OCI-LY3 (cell line): Measurements from ENCODE around the gene MYCBP.
"Not testable (repeated sequence)": the region's sequence is repeated elsewhere in the genome, so short reads cannot be mapped to it uniquely, and the experiment has no call there.

Experiments used
- H2AFZ ChIP-seq: fragments of 200-600, 300-600 bp; shearing (Covaris generic); 2 replicates; pipeline ENCODE4 v1.6.0; 2014; ENCODE audit warnings: antibody characterized with exemption, low read depth, low read length
- H3K27ac ChIP-seq: fragments of 200-600, 300-600 bp; sonication (generic); 2 replicates; pipeline ENCODE4 v1.5.1; 2014; ENCODE audit warnings: mild to moderate bottlenecking, low read length, moderate library complexity, mixed read lengths
- H3K27me3 ChIP-seq: fragments of 200-600, 300-600 bp; sonication (generic); 2 replicates; pipeline ENCODE4 v1.6.1; 2014; ENCODE audit warnings: low read depth, low read length, mixed read lengths
- H3K36me3 ChIP-seq: fragments of 200-600, 300-600 bp; sonication (generic); replicated peaks from 2 replicates; pipeline ENCODE3; 2014; ENCODE audit warnings: low read depth, low read length, mixed read lengths
- H3K4me1 ChIP-seq: fragments of 300-600, 200-600 bp; sonication (generic); 2 replicates; pipeline ENCODE4 v1.6.1; 2014; ENCODE audit warnings: low read length, mixed read lengths
- H3K4me2 ChIP-seq: fragments of 200-600, 300-600 bp; sonication (generic); 2 replicates; pipeline ENCODE4 v1.6.1; 2014; ENCODE audit warnings: low read length, mixed read lengths
- H3K4me3 ChIP-seq: fragments of 300-600, 200-600 bp; sonication (generic); 2 replicates; pipeline ENCODE4 v1.5.1; 2014; ENCODE audit warnings: antibody characterized with exemption, mild to moderate bottlenecking, low read length, moderate library complexity
- H3K79me2 ChIP-seq: fragments of 300-600, 200-600 bp; shearing (Covaris generic); 2 replicates; pipeline ENCODE4 v1.6.1; 2014; ENCODE audit warnings: mild to moderate bottlenecking, low read length, mixed read lengths
- H3K9ac ChIP-seq: fragments of 300-600, 200-600 bp; shearing (Covaris generic); 2 replicates; pipeline ENCODE4 v1.6.0; 2014; ENCODE audit warnings: mild to moderate bottlenecking, low read length, moderate library complexity
- H3K9me3 ChIP-seq: fragments of 200-600, 300-600 bp; shearing (Covaris generic); 2 replicates; pipeline ENCODE4 v1.6.1; 2014; ENCODE audit warnings: low read length, mixed read lengths; ENCODE audit not compliant: insufficient read depth
- H4K20me1 ChIP-seq: fragments of 200-600, 300-600 bp; sonication (generic); 2 replicates; pipeline ENCODE4 v1.6.1; 2016; ENCODE audit warnings: low read length, mixed read lengths; ENCODE audit not compliant: insufficient read depth
- CTCF ChIP-seq: fragments of 200-600, 300-600 bp; sonication (generic); IDR thresholded peaks from 2 replicates; pipeline ENCODE4 v1.5.1; 2014; ENCODE audit warnings: antibody characterized with exemption, low read length, low read depth
- EZH2phosphoT487 ChIP-seq: fragments of 200-600 bp; shearing (Covaris generic); IDR thresholded peaks from 2 replicates; pipeline ENCODE4 v1.6.1; 2018; ENCODE audit warnings: antibody characterized with exemption, mixed run types, low read depth

MYCBP gene

GRCh38 chr1:38917337-38917736 is 44.2 kb upstream of the MYCBP start:
- no peak overlapping the region for H3K4me3 ChIP-seq
- H3K36me3 ChIP-seq = no peaks in the 10 kb centered on the region
- H4K20me1 ChIP-seq = no peaks in the 10 kb centered on the region
- H3K4me1 ChIP-seq = no peaks in the 10 kb centered on the region
- H3K9ac ChIP-seq = no peak overlapping the region
- H2AFZ ChIP-seq = no peak overlapping the region
- TF ChIP-seq CTCF (no peak), EZH2phosphoT487 (no peak)
- H3K27me3 ChIP-seq = no peaks in the 10 kb centered on the region
- no peaks in the 10 kb centered on the region for H3K79me2 ChIP-seq
- H3K9me3 ChIP-seq = no peaks in the 10 kb centered on the region
- no peak overlapping the region for H3K27ac ChIP-seq
- H3K4me2 ChIP-seq = no peak overlapping the region

- Histone ChIP-seq H3K9me3 (no peaks in the 10 kb centered on the region), H3K9ac (no peak overlapping the region), H2AFZ (no peak overlapping the region), H3K4me3 (no peak overlapping the region), H3K79me2 (no peaks in the 10 kb centered on the region), H4K20me1 (no peaks in the 10 kb centered on the region), H3K27ac (no peak overlapping the region), H3K27me3 (no peaks in the 10 kb centered on the region), H3K36me3 (no peaks in the 10 kb centered on the region), H3K4me1 (no peaks in the 10 kb centered on the region), H3K4me2 (no peak overlapping the region)
- TF ChIP-seq CTCF (no peak), EZH2phosphoT487 (no peak)
These were observed 42.3 kb upstream of the MYCBP start for GRCh38 chr1:38915352-38915948.

GRCh38 chr1:38914908-38915307 is 41.8 kb upstream of the MYCBP start:
- not testable (repeated sequence) for H3K27me3 ChIP-seq, H3K9ac ChIP-seq, H3K4me3 ChIP-seq, H3K9me3 ChIP-seq, H4K20me1 ChIP-seq, H3K4me2 ChIP-seq, H3K36me3 ChIP-seq, H3K4me1 ChIP-seq, H2AFZ ChIP-seq, H3K79me2 ChIP-seq, H3K27ac ChIP-seq

GRCh38 chr1:38908821-38909220 is 35.7 kb upstream of the MYCBP start:
- no peaks in the 10 kb centered on the region for H4K20me1 ChIP-seq
- H3K9me3 ChIP-seq = no peaks in the 10 kb centered on the region
- no peak overlapping the region for H3K27ac ChIP-seq
- H3K9ac ChIP-seq = no peak overlapping the region
- TF ChIP-seq EZH2phosphoT487 = no peak
- TF ChIP-seq CTCF = no peak
- H2AFZ ChIP-seq = no peak overlapping the region
- H3K4me3 ChIP-seq = no peak overlapping the region
- H3K36me3 ChIP-seq = no peaks in the 10 kb centered on the region
- H3K4me1 ChIP-seq = no peaks in the 10 kb centered on the region
- no peaks in the 10 kb centered on the region for H3K79me2 ChIP-seq
- H3K4me2 ChIP-seq = no peak overlapping the region
- H3K27me3 ChIP-seq = no peaks in the 10 kb centered on the region

GRCh38 chr1:38905985-38906384 is 32.8 kb upstream of the MYCBP start:
- H2AFZ ChIP-seq = no peak overlapping the region
- no peaks in the 10 kb centered on the region for H3K4me1 ChIP-seq
- no peak overlapping the region for H3K4me2 ChIP-seq
- no peaks in the 10 kb centered on the region for H4K20me1 ChIP-seq
- TF ChIP-seq CTCF (no peak), EZH2phosphoT487 (no peak)
- H3K27me3 ChIP-seq = no peaks in the 10 kb centered on the region
- H3K36me3 ChIP-seq = no peaks in the 10 kb centered on the region
- no peak overlapping the region for H3K27ac ChIP-seq
- no peaks in the 10 kb centered on the region for H3K9me3 ChIP-seq
- H3K9ac ChIP-seq = no peak overlapping the region
- H3K79me2 ChIP-seq = no peaks in the 10 kb centered on the region
- no peak overlapping the region for H3K4me3 ChIP-seq
